Esophagus squamous epithelium (tissue), 5 donors: ENCODE measurements around the gene PPFIA4. TPM values are rescaled to one million over a fixed set of nuclear protein-coding genes. Genes with fewer than 3 reads are reported as not detected.

Experiments
- DNase-seq: peaks from one replicate; lab custom pipeline; 2025; lab: John Stamatoyannopoulos, UW
- H3K27ac ChIP-seq, 4 donors: fragments of 200-600 bp; sonication (generic); one replicate each; pipeline ENCODE4 v1.5.1; 2016 to 2019; ENCODE audit warnings: mild to moderate bottlenecking in 1 of 4
- H3K27me3 ChIP-seq, 4 donors: fragments of 200-600 bp; sonication (generic); 1 replicate in 3 of 4; 2 replicates in 1 of 4; pipeline versions ENCODE4 v1.5.1 to v1.6.0; 2017 to 2021; ENCODE audit warnings: antibody characterized with exemption in 1 of 4
- H3K36me3 ChIP-seq, 3 donors: fragments of 200-600 bp; sonication (generic); one replicate each; pipeline ENCODE4 v1.5.1; 2016 to 2019
- H3K4me1 ChIP-seq, 3 donors: fragments of 200-600 bp; sonication (generic); one replicate each; pipeline ENCODE4 v1.5.1; 2017 to 2019
- H3K4me3 ChIP-seq, 4 donors: fragments of 200-600 bp; sonication (generic); 1 replicate in 3 of 4; 2 replicates in 1 of 4; pipeline ENCODE4 v1.5.1; 2016 to 2019; ENCODE audit warnings: mild to moderate bottlenecking in 2 of 4, moderate library complexity in 1 of 4
- H3K9me3 ChIP-seq, 3 donors: fragments of 200-600 bp; sonication (generic); one replicate each; pipeline ENCODE4 v1.5.1; 2016 to 2019
- POLR2A ChIP-seq, 4 donors: fragments of 450-650 bp; IDR thresholded peaks; one replicate each; pipeline ENCODE4 v1.6.1; 2017; ENCODE audit warnings: antibody characterized with exemption in 4 of 4, mild to moderate bottlenecking in 4 of 4, moderate library complexity in 3 of 4
- WGBS, 2 donors: methylation state at CpG; one replicate each; pipeline ENCODE4 v1.1.5; 2018; 5-methylcytosine and 5-hydroxymethylcytosine counted together
- intact Hi-C: fragments of 100-400 bp; cut with DNase I; formaldehyde crosslinking; loops from one replicate; pipeline ENCODE4 v1.15.0; 2022
- total RNA-seq, 4 donors: library from RNA; depleted of rRNA; stranded (reverse); fragments of >200 nt; gene quantifications; one replicate each; pipeline ENCODE4 v1.1.0, GENCODE V29; 2016
- TF ChIP-seq, protein P1 (sequence below), 6 experiments: fragments of 450-650 bp in 4 of 6; fragments of 200-600 bp in 2 of 6; sonication (generic) in 2 of 6; IDR thresholded peaks; one replicate each; pipeline ENCODE4 v1.5.1; 2016 to 2019; ENCODE audit warnings: antibody characterized with exemption in 6 of 6, mild to moderate bottlenecking in 4 of 6, moderate library complexity in 4 of 6
- donor health status: DM: yes; HTN: yes; CAD: no.

The PPFIA4 gene
- total RNA-seq, 4 donors from 2014 or later, result 0.35 to 1.7 (median 0.93) TPM

DNA sequence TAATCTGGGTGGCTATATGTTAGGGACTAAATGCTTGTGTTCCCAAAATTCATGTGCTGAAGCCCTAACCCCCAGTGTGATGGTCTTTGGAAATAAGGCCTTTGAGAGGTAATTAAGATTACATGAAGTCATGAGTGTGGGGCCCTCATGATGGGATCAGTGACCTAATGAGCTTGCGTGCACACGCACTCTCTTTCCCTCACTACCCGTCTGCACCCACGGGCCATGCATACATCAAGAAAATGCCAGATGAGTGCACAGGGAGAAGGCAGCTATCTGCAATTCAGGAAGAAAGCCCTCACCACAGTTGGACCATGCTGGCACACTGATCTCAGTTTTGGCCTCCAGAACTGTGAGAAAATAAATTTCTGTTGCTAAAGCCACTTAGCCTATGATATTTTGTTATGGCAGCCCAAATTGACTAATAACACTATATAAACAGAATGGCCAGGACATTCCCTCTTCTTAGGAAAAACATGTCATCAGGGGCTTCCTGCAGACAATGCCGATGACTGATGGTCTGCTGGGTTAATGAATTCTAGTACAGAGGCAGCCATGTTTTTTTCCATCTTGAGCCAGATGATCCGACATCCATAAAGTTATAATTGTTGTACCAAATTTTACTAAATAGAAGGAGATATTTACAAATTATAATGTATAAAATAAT lies 77.7 kb downstream of the PPFIA4 start:
- Histone ChIP-seq H3K4me1 (no peaks in the 10 kb centered on the region), H3K36me3 (no peaks in the 10 kb centered on the region), H3K4me3 (no peak overlapping the region), H3K27me3 (peaks cover 0 to 36% (median 0%) of the 10 kb centered on the region in 4 donors), H3K27ac (no peak overlapping the region), H3K9me3 (peaks cover 0 to 6% (median 4%) of the 10 kb centered on the region in 3 donors)
- TF ChIP-seq, protein P1, sequence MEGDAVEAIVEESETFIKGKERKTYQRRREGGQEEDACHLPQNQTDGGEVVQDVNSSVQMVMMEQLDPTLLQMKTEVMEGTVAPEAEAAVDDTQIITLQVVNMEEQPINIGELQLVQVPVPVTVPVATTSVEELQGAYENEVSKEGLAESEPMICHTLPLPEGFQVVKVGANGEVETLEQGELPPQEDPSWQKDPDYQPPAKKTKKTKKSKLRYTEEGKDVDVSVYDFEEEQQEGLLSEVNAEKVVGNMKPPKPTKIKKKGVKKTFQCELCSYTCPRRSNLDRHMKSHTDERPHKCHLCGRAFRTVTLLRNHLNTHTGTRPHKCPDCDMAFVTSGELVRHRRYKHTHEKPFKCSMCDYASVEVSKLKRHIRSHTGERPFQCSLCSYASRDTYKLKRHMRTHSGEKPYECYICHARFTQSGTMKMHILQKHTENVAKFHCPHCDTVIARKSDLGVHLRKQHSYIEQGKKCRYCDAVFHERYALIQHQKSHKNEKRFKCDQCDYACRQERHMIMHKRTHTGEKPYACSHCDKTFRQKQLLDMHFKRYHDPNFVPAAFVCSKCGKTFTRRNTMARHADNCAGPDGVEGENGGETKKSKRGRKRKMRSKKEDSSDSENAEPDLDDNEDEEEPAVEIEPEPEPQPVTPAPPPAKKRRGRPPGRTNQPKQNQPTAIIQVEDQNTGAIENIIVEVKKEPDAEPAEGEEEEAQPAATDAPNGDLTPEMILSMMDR (IDR thresholded peaks at IDR 0.05), result no peak
- TF ChIP-seq POLR2A (IDR thresholded peaks at IDR 0.05), result no peak
- DNase-seq, result no peak
- intact Hi-C loops, result no loop called here
- 83 to 86% methylated on average over 4 to 5 of the region's 6 CpGs for WGBS, 2 donors

DNA sequence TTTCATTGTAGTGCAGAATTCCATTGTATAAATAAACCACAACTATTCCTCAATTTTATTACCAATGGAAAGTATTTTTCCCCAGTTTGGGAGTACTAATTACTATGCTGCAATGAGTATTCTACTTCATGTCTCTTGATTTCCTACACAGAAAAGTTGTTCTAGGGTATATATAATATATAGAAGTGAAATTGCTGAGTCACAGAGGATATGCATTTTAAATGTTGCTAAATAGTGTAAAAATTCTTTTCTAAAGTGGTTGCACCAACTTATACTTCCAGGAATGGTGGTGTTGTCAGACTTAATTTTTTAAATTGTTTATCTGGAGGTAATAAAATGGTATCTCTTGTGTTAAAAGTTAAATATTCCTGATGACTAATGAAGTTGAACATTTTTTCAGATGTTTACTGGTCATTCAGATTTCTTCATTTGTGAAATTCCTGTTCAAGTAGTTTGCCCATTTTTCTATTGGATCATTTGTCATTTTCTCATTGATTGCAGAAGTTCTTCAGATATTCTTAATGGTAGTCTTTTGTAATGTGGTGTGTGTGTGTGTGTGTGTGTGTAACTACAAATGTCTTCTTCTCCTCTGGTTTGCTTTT lies 78.6 kb downstream of the PPFIA4 start:
- no peak overlapping the region for H3K4me3 ChIP-seq
- H3K27ac ChIP-seq, result no peak overlapping the region
- intact Hi-C loops, result no loop called here
- H3K9me3 ChIP-seq, result peaks cover 0 to 6% (median 4%) of the 10 kb centered on the region in 3 donors
- peaks cover 0 to 39% (median 0%) of the 10 kb centered on the region in 4 donors for H3K27me3 ChIP-seq
- no peak for DNase-seq
- TF ChIP-seq, protein P1 (IDR thresholded peaks at IDR 0.05), result no peak
- no peak for TF ChIP-seq POLR2A (IDR thresholded peaks at IDR 0.05)
- no peaks in the 10 kb centered on the region for H3K4me1 ChIP-seq
- H3K36me3 ChIP-seq, result no peaks in the 10 kb centered on the region

DNA sequence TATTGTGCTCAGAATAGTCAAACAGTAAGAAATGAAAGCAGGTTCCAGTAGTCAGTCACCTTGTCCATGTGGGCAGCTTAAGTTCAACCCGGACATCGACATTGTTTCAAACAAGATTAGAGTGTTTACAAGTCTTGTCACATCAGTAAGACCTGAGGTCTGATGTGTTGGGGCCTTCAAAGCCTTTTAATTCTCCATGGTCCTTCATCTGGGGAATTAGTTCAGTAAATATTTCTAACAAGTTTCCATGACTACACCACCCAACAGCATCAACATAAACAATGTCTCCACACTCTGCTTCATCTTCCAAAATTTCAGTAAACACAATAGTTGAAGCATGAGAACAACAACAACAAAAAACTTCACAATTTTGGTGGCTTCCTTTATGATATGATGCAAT lies 86.2 kb downstream of the PPFIA4 start:
- Histone ChIP-seq H3K27me3 (peaks cover 0 to 36% (median 0%) of the 10 kb centered on the region in 4 donors), H3K4me3 (no peak overlapping the region), H3K9me3 (no peaks in the 10 kb centered on the region), H3K36me3 (no peaks in the 10 kb centered on the region), H3K27ac (no peak overlapping the region), H3K4me1 (peaks cover 0 to under 1% (median 0%) of the 10 kb centered on the region in 3 donors)
- WGBS, 2 donors, result 20 to 54% methylated on average over 2 of the region's 2 CpGs
- no peak for DNase-seq
- TF ChIP-seq, protein P1 (IDR thresholded peaks at IDR 0.05), result no peak
- no peak for TF ChIP-seq POLR2A (IDR thresholded peaks at IDR 0.05)
- intact Hi-C loops, result no loop called here

DNA sequence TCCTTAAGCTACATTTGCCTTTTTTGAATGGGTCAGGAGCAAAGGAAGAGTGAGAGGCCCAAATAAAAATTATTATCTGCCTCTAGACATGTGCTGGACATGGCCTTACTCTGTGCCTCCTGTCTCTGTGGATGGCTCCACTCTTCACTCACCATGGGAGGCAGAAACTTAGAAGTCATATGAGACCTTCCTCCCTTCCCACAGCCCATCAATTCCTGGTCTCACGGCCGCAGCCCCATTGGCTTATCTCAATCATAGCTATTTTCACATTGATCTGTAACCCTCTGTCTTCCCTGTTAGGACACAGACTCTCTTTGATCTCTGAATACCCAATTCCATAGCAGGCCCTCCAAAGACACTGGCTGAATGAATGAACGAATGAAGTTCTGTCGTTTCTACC lies 87.0 kb downstream of the PPFIA4 start:
- no peak overlapping the region for H3K27ac ChIP-seq
- no peaks in the 10 kb centered on the region for H3K36me3 ChIP-seq
- H3K27me3 ChIP-seq, result peaks cover 0 to 37% (median 0%) of the 10 kb centered on the region in 4 donors
- H3K4me1 ChIP-seq, result peaks cover 3 to 9% (median 4%) of the 10 kb centered on the region in 3 donors
- no peak for DNase-seq
- no peaks in the 10 kb centered on the region for H3K9me3 ChIP-seq
- H3K4me3 ChIP-seq, result no peak overlapping the region
- 67 to 93% methylated on average over 4 of the region's 4 CpGs for WGBS, 2 donors
- intact Hi-C loops, result no loop called here
- no peak for TF ChIP-seq POLR2A (IDR thresholded peaks at IDR 0.05)
- TF ChIP-seq, protein P1 (IDR thresholded peaks at IDR 0.05), result no peak

DNA sequence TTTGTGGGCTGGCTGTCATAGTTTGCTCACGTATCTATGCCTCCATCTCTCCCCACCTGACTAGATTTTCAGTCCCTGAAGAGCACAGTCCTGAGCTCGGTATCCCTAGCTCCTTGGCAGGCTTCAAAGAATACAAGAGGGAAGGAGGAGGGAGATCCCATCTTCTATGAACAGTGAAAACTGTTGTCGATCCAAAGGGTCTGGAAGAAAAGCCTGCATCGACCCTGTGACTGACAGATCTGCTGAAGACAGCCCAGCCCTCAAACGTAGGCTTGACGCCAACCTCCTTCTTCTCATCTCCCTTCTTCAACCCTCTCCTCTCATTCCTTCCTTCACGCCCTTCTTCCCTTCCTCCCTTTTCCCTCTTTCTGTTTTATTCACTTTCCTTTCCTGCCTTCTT lies 87.9 kb downstream of the PPFIA4 start:
- H3K4me3 ChIP-seq, result no peak overlapping the region
- 65 to 67% methylated on average over 6 to 7 of the region's 7 CpGs for WGBS, 2 donors
- TF ChIP-seq POLR2A (IDR thresholded peaks at IDR 0.05), result no peak
- TF ChIP-seq, protein P1 (IDR thresholded peaks at IDR 0.05), result no peak
- H3K4me1 ChIP-seq, result peaks cover 3 to 9% (median 4%) of the 10 kb centered on the region in 3 donors
- DNase-seq, result no peak
- no peak overlapping the region for H3K27ac ChIP-seq
- H3K36me3 ChIP-seq, result no peaks in the 10 kb centered on the region
- intact Hi-C loops, result no loop called here
- H3K9me3 ChIP-seq, result no peaks in the 10 kb centered on the region
- peaks cover 0 to 41% (median 3%) of the 10 kb centered on the region in 4 donors for H3K27me3 ChIP-seq
